KMS-11 (cell line): ENCODE results near the gene COPG1.

ENCODE experiments used
- H2AFZ ChIP-seq: fragments of 200-600 bp; sonication (generic); 2 replicates; pipeline ENCODE4 v1.6.1; 2016; ENCODE audit warnings: antibody characterized with exemption, mixed run types, low read depth
- H3K27ac ChIP-seq: fragments of 200-600 bp; sonication (generic); 2 replicates; pipeline ENCODE4 v1.6.1; 2016; ENCODE audit warnings: mild to moderate bottlenecking, mixed run types
- H3K27me3 ChIP-seq: fragments of 200-600 bp; sonication (generic); 2 replicates; pipeline ENCODE4 v1.6.1; 2017; ENCODE audit warnings: mild to moderate bottlenecking, low read depth, mixed run types, moderate library complexity; ENCODE audit not compliant: insufficient read depth
- H3K36me3 ChIP-seq: fragments of 200-600 bp; sonication (generic); 2 replicates; pipeline ENCODE4 v1.6.1; 2017; ENCODE audit warnings: mild to moderate bottlenecking, mixed run types; ENCODE audit not compliant: insufficient read depth
- H3K4me1 ChIP-seq: fragments of 200-600 bp; sonication (generic); 2 replicates; pipeline ENCODE4 v1.6.1; 2016; ENCODE audit warnings: mild to moderate bottlenecking, low read depth, mixed run types; ENCODE audit not compliant: poor library complexity, severe bottlenecking
- H3K4me2 ChIP-seq: fragments of 200-600 bp; sonication (generic); 2 replicates; pipeline ENCODE4 v1.7.0; 2016; ENCODE audit warnings: mild to moderate bottlenecking, mixed run types
- H3K4me3 ChIP-seq: fragments of 200-600 bp; sonication (generic); IDR thresholded peaks from 2 replicates; pipeline ENCODE4 v1.6.1; 2017; ENCODE audit warnings: low read depth, low read length, mixed read lengths; ENCODE audit not compliant: insufficient read depth
- H3K79me2 ChIP-seq: fragments of 200-600 bp; sonication (generic); 2 replicates; pipeline ENCODE4 v1.6.1; 2016; ENCODE audit warnings: low read depth, mixed run types; ENCODE audit not compliant: insufficient read depth
- H3K9ac ChIP-seq: fragments of 200-600 bp; sonication (generic); 2 replicates; pipeline ENCODE4 v1.6.1; 2016; ENCODE audit warnings: mild to moderate bottlenecking, mixed run types
- H4K20me1 ChIP-seq: fragments of 200-600 bp; sonication (generic); 2 replicates; pipeline ENCODE4 v1.6.1; 2016; ENCODE audit warnings: mild to moderate bottlenecking, mixed run types; ENCODE audit not compliant: insufficient read depth
- TF ChIP-seq, protein P1 (sequence below): fragments of 200-600 bp; sonication (generic); conservative IDR thresholded peaks from 2 replicates; pipeline ENCODE4 v1.6.1; 2017; ENCODE audit warnings: low read depth, mild to moderate bottlenecking, antibody characterized with exemption, low read length, moderate library complexity, mixed read lengths

COPG1 gene

DNA sequence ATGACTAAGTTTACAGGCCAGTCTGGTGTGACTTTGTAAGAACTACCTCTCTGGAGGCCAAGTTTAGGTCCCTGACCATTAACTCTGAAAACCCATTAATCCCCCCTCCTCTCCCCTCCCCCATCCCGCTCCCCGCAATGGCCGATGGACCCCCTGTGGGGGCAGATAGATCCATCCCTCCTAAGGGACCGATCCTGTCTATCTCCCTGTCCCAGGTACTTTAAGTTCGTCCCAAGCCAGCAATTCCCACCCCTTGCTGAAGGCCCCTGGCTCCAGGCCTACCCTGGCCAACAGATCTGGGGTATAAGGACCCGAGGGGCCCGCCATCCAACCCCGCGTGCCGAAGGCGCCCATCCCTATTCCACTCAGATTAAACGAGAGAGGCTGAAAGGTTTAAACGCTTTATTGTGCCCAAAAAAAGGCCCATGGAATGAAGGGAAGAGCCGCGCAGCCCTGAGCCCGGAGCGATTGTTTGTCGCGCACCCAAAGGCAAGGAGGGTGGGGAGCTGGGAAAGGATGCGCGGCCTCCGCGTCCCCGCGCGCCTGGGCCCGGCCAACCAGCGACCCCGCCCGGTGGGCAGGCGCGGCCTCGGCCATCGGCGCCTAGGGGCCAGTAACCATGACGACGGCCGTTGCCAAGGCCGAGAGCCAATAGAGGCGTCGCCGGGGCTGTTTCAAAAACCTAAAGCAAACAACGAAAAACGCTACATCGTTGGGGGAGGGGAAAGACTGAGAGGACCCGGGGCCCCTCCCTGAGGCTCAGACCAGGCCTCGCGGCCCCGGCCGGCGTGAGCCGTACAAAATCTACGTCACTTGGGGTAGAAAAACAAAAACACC is 65.2 kb downstream of the COPG1 start:
- H3K9ac ChIP-seq = peak overlapping the region; percentile 93
- H3K79me2 ChIP-seq = no peaks in the 10 kb centered on the region
- no peaks in the 10 kb centered on the region for H4K20me1 ChIP-seq
- TF ChIP-seq, protein P1, sequence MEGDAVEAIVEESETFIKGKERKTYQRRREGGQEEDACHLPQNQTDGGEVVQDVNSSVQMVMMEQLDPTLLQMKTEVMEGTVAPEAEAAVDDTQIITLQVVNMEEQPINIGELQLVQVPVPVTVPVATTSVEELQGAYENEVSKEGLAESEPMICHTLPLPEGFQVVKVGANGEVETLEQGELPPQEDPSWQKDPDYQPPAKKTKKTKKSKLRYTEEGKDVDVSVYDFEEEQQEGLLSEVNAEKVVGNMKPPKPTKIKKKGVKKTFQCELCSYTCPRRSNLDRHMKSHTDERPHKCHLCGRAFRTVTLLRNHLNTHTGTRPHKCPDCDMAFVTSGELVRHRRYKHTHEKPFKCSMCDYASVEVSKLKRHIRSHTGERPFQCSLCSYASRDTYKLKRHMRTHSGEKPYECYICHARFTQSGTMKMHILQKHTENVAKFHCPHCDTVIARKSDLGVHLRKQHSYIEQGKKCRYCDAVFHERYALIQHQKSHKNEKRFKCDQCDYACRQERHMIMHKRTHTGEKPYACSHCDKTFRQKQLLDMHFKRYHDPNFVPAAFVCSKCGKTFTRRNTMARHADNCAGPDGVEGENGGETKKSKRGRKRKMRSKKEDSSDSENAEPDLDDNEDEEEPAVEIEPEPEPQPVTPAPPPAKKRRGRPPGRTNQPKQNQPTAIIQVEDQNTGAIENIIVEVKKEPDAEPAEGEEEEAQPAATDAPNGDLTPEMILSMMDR = no peak; the same call in 1 of the 2 replicates
- H3K4me2 ChIP-seq = peak overlapping the region; percentile 97
- peak overlapping the region; percentile 12; the same call in 1 of the 2 replicates for H2AFZ ChIP-seq
- no peaks in the 10 kb centered on the region for H3K36me3 ChIP-seq
- no peaks in the 10 kb centered on the region for H3K27me3 ChIP-seq
- H3K4me3 ChIP-seq = peak overlapping the region; percentile 78
- H3K27ac ChIP-seq = peak overlapping the region; percentile 54
- H3K4me1 ChIP-seq = peaks cover 70% of the 10 kb centered on the region

DNA sequence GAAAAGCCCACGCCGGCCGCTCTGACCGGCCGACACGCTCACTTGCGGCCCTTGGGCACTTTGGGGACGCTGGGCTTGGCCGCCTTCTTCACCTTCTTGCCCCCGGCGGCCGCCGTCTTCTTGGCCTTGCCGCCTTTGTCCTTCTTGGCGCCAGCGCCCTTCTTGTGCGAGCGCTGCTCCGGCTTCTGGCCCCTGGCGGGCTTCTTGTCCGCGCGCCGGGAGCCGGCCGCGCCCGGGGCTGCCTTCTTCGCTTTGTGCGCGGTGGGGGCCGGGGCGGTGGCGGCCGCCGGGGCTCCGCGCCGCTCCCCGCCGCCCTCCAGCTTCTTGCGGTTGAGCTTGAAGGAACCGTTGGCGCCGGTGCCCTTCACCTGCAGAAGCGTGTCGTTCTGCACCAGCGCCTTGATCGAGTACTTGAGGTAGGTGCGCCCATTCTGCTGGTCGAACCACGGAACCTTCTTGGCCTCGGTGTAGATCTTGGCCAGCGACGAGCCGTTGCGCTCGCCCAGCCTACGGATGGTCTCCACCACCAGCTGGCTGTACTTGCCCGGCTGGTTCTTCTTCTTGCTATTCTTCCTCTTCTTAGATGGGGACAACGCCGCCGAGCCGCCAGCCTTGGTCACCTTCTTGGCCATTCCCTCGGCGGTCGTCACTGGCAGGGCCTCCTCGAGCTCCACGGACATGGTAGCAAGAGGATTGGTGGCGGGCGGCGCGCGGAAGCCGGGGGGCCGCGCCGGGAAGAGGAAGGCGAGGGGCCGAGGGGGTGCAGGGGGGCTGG is 66.0 kb downstream of the COPG1 start:
- H3K79me2 ChIP-seq = no peaks in the 10 kb centered on the region
- peak overlapping the region; percentile 97 for H3K4me2 ChIP-seq
- H3K27ac ChIP-seq = peak overlapping the region; percentile 54
- H3K4me1 ChIP-seq = peaks cover 62% of the 10 kb centered on the region
- TF ChIP-seq, protein P1 = no peak
- no peaks in the 10 kb centered on the region for H3K27me3 ChIP-seq
- no peaks in the 10 kb centered on the region for H4K20me1 ChIP-seq
- H2AFZ ChIP-seq = peak overlapping the region; percentile 12; the same call in 1 of the 2 replicates
- H3K9ac ChIP-seq = peak overlapping the region; percentile 93
- no peaks in the 10 kb centered on the region for H3K36me3 ChIP-seq
- H3K4me3 ChIP-seq = peak overlapping the region; percentile 78

DNA sequence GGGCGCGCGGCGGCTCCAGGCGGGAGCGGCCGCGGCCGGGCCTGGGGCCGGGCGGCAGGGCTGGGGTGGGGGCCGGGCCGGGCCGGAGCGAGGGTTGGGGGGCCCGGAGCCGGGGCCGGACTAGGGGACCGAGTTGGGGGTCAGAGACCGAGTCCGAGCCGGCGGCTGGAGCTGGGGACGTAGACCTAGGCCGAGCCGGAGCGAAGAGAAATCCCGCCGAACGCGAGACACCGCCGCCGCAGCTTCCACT is 66.5 kb downstream of the COPG1 start:
- peaks cover 56% of the 10 kb centered on the region for H3K4me1 ChIP-seq
- peak overlapping the region; percentile 86 for H3K4me3 ChIP-seq
- TF ChIP-seq, protein P1 = no peak
- H2AFZ ChIP-seq = peak overlapping the region; percentile 98; the same call in 1 of the 2 replicates
- peak overlapping the region; percentile 82 for H3K27ac ChIP-seq
- peak overlapping the region; percentile 93 for H3K9ac ChIP-seq
- H4K20me1 ChIP-seq = no peaks in the 10 kb centered on the region
- no peaks in the 10 kb centered on the region for H3K79me2 ChIP-seq
- 0 out of 2 replicates have a peak overlapping the region, but pooled peaks have one; percentile 68 for H3K4me2 ChIP-seq
- no peaks in the 10 kb centered on the region for H3K27me3 ChIP-seq
- H3K36me3 ChIP-seq = no peaks in the 10 kb centered on the region

GRCh38 chr3:129316248-129317013 is 67.0 kb downstream of the COPG1 start:
- Histone ChIP-seq H2AFZ (peak overlapping the region; percentile 98), H3K4me3 (peak overlapping the region; percentile 86), H3K4me2 (peak overlapping the region; percentile 68), H3K9ac (peak overlapping the region; percentile 93), H3K4me1 (peaks cover 51% of the 10 kb centered on the region), H3K36me3 (no peaks in the 10 kb centered on the region), H3K79me2 (no peaks in the 10 kb centered on the region), H3K27ac (peak overlapping the region; percentile 82), H3K27me3 (no peaks in the 10 kb centered on the region), H4K20me1 (no peaks in the 10 kb centered on the region)
- TF ChIP-seq, protein P1 = peak; percentile 81
